Endodermal cell (in vitro differentiated cells): ENCODE results near the gene ADCY2. TPM values are rescaled to one million over a fixed set of nuclear protein-coding genes. Genes with fewer than 3 reads are reported as not detected.

Experiments
- DNase-seq: peaks from one replicate; pipeline ENCODE4 v3.0.0-alpha.2; 2017
- H3K27ac ChIP-seq: 2 replicates; pipeline ENCODE4 v1.5.1; 2013; ENCODE audit warnings: mild to moderate bottlenecking, low read depth, low read length, moderate library complexity
- H3K27me3 ChIP-seq: 2 replicates; pipeline ENCODE4 v1.6.1; 2013; ENCODE audit warnings: mild to moderate bottlenecking, low read length, moderate library complexity; ENCODE audit not compliant: insufficient read depth, control insufficient read depth, poor library complexity, severe bottlenecking
- H3K36me3 ChIP-seq: 2 replicates; pipeline ENCODE4 v1.7.0; 2013; ENCODE audit warnings: mild to moderate bottlenecking, low read length, moderate library complexity; ENCODE audit not compliant: control insufficient read depth, insufficient read depth
- H3K4me1 ChIP-seq: one replicate; pipeline ENCODE4 v1.7.0; 2013; ENCODE audit warnings: low read length; ENCODE audit not compliant: control insufficient read depth, insufficient read depth
- H3K4me3 ChIP-seq: 2 replicates; pipeline ENCODE4 v1.5.1; 2013; ENCODE audit warnings: mild to moderate bottlenecking, low read length, moderate library complexity
- H3K9ac ChIP-seq: 2 replicates; pipeline ENCODE4 v1.6.1; 2013; ENCODE audit warnings: mild to moderate bottlenecking, low read length, moderate library complexity; ENCODE audit not compliant: poor library complexity, severe bottlenecking; ENCODE audit errors: extremely low read depth
- H3K9me3 ChIP-seq: 2 replicates; pipeline ENCODE4 v1.6.1; 2013; ENCODE audit warnings: mild to moderate bottlenecking, low read length, moderate library complexity; ENCODE audit not compliant: control insufficient read depth
- H3K27ac Mint-ChIP-seq: 2 replicates; pipeline ENCODE4 v1.8.0; 2020; ENCODE audit warnings: mixed read lengths
- H3K27me3 Mint-ChIP-seq: 2 replicates; pipeline ENCODE4 v1.8.0; 2021; ENCODE audit warnings: mild to moderate bottlenecking, mixed read lengths; ENCODE audit not compliant: insufficient read depth
- H3K36me3 Mint-ChIP-seq: 2 replicates; pipeline ENCODE4 v1.8.0; 2020; ENCODE audit warnings: low read depth, mixed read lengths
- H3K4me1 Mint-ChIP-seq: 2 replicates; pipeline ENCODE4 v1.8.0; 2020; ENCODE audit warnings: mixed read lengths
- H3K4me3 Mint-ChIP-seq: 2 replicates; pipeline ENCODE4 v1.8.0; 2020; ENCODE audit warnings: mild to moderate bottlenecking, moderate library complexity, mixed read lengths
- H3K9me3 Mint-ChIP-seq: 2 replicates; pipeline ENCODE4 v1.8.0; 2020; ENCODE audit warnings: mild to moderate bottlenecking, mixed read lengths
- CTCF ChIP-seq: fragments of 200-600 bp; sonication (generic); conservative IDR thresholded peaks from 2 replicates; pipeline ENCODE4 v1.5.0; 2021; ENCODE audit warnings: antibody characterized with exemption, mild to moderate bottlenecking
- WGBS, 2 experiments: methylation state at CpG; one replicate each; pipeline versions ENCODE4 v1.1.5 to v1.1.7; 2013; ENCODE audit warnings: missing lambda C conversion rate in 2 of 2, mixed read lengths in 1 of 2; ENCODE audit not compliant: insufficient coverage in 1 of 2, insufficient read length in 1 of 2; 5-methylcytosine and 5-hydroxymethylcytosine counted together
- total RNA-seq, 2 donors: library from RNA; stranded (reverse); fragmentation: NEBNext Ultra II Directional in 1 of 2; extraction: Animal tissue kit (Norgen Biotek cat#: 25700) in 1 of 2; gene quantifications; 2 replicates in 1 of 2; 3 replicates in 1 of 2; pipeline ENCODE4 v1.2.1, GENCODE V29; 2021

The ADCY2 gene
- total RNA-seq, 2 donors from 2014 or later = 61.5 to 63.2 TPM

- peaks cover 9% of the 10 kb centered on the region for H3K9me3 Mint-ChIP-seq
- peaks cover 16% of the 10 kb centered on the region for H3K36me3 Mint-ChIP-seq
- no peaks in the 10 kb centered on the region for H3K27me3 Mint-ChIP-seq
- Histone ChIP-seq H3K9ac (no peak overlapping the region), H3K4me1 (no peaks in the 10 kb centered on the region), H3K4me3 (no peak overlapping the region), H3K27ac (no peak overlapping the region), H3K27me3 (no peaks in the 10 kb centered on the region), H3K9me3 (peaks cover 17% of the 10 kb centered on the region), H3K36me3 (no peaks in the 10 kb centered on the region)
- WGBS, 2 experiments = 70 to 93% methylated on average over 2 to 4 of the region's 4 CpGs
- no peak for TF ChIP-seq CTCF
- DNase-seq = no peak
- no peak overlapping the region for H3K4me3 Mint-ChIP-seq
- no peak overlapping the region for H3K27ac Mint-ChIP-seq
- H3K4me1 Mint-ChIP-seq = no peaks in the 10 kb centered on the region
Measured at GRCh38 chr5:7638456-7638855, 242.5 kb downstream of the ADCY2 start.

GRCh38 chr5:7642029-7642428 is 246.1 kb downstream of the ADCY2 start:
- Mint-ChIP-seq H3K4me3 (no peak overlapping the region), H3K27me3 (no peaks in the 10 kb centered on the region), H3K36me3 (peaks cover 19% of the 10 kb centered on the region), H3K27ac (no peak overlapping the region), H3K9me3 (peaks cover 13% of the 10 kb centered on the region), H3K4me1 (peaks cover 12% of the 10 kb centered on the region)
- TF ChIP-seq CTCF = no peak
- H3K36me3 ChIP-seq = no peaks in the 10 kb centered on the region
- no peak for DNase-seq
- no peak overlapping the region for H3K4me3 ChIP-seq
- H3K27ac ChIP-seq = no peak overlapping the region
- no peaks in the 10 kb centered on the region for H3K4me1 ChIP-seq
- H3K9me3 ChIP-seq = peaks cover 18% of the 10 kb centered on the region
- H3K27me3 ChIP-seq = no peaks in the 10 kb centered on the region
- H3K9ac ChIP-seq = no peak overlapping the region

- Mint-ChIP-seq H3K36me3 (peaks cover 11% of the 10 kb centered on the region), H3K27me3 (no peaks in the 10 kb centered on the region), H3K9me3 (peaks cover 13% of the 10 kb centered on the region), H3K4me3 (no peak overlapping the region), H3K27ac (no peak overlapping the region), H3K4me1 (peaks cover 12% of the 10 kb centered on the region)
- H3K4me3 ChIP-seq = no peak overlapping the region
- peaks cover 18% of the 10 kb centered on the region for H3K9me3 ChIP-seq
- no peaks in the 10 kb centered on the region for H3K4me1 ChIP-seq
- H3K36me3 ChIP-seq = no peaks in the 10 kb centered on the region
- no peaks in the 10 kb centered on the region for H3K27me3 ChIP-seq
- H3K27ac ChIP-seq = no peak overlapping the region
- WGBS, 2 experiments = 63 to 78% methylated on average over 2 to 3 of the region's 3 CpGs
- no peak for DNase-seq
- H3K9ac ChIP-seq = no peak overlapping the region
- TF ChIP-seq CTCF = no peak
Measured at GRCh38 chr5:7644723-7645122, 248.8 kb downstream of the ADCY2 start.
